Measurements from ENCODE around the gene ATP13A3. TPM values are rescaled to one million over a fixed set of nuclear protein-coding genes. Genes with fewer than 3 reads are reported as not detected.

ATP13A3 gene
- total and polyA plus RNA-seq, 4 donors: 33.6 to 257 (median 56.4) TPM

DNA sequence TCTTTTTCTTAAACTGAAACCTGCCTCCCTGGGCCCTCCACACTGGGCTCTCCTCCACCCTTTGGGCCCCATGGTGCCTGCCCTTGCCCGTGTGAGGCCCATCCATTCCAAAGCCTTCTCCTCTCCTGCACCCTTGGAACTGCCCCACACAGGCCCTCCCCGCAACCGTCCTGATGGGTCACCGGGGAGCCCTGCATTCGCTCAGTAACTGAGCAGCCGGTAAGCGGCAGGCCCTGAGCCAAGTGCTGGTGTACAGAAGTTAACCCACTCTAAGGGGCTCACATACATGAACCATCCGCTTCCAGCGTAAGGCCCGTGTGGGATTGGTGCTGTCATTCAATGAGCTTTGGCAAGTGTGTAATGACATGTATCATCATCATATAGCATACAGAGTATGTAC, 111.9 kb downstream of the ATP13A3 start:
- H3K9me3 ChIP-seq (ENCODE audit: control insufficient read depth in 4 of 4, low read length in 3 of 4): no peaks in the 10 kb centered on the region
- no peak overlapping the region for H3K9ac ChIP-seq (ENCODE audit: low read depth in 1 of 2, low read length in 2 of 2)
- H3K27me3 ChIP-seq (ENCODE audit: control insufficient read depth in 4 of 4, insufficient read depth in 4 of 4, low read length in 3 of 4): peaks cover 0 to 2% (median 0%) of the 10 kb centered on the region in 4 donors
- no peak for DNase-seq (ENCODE audit: low spot score)
- H3K27ac ChIP-seq (ENCODE audit: low read depth in 1 of 2, low read length in 2 of 2): no peak overlapping the region
- WGBS: 92% methylated on average over 10 of the region's 10 CpGs
- H3K4me1 ChIP-seq (ENCODE audit: control insufficient read depth in 4 of 4, insufficient read depth in 4 of 4, low read length in 3 of 4): no peaks in the 10 kb centered on the region
- no peak for TF ChIP-seq FOXA2 (IDR thresholded peaks at IDR 0.05)
- TF ChIP-seq, protein P1, sequence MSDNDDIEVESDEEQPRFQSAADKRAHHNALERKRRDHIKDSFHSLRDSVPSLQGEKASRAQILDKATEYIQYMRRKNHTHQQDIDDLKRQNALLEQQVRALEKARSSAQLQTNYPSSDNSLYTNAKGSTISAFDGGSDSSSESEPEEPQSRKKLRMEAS (IDR thresholded peaks at IDR 0.05): no peak
- no peak for TF ChIP-seq EGR1 (IDR thresholded peaks at IDR 0.05; ENCODE audit: low read depth in 2 of 2)
- no peak for TF ChIP-seq TAF1 (conservative IDR thresholded peaks at IDR 0.05)
- no peak for TF ChIP-seq HNF4G (IDR thresholded peaks at IDR 0.05)
- TF ChIP-seq RXRA (IDR thresholded peaks at IDR 0.05): no peak
- H3K36me3 ChIP-seq (ENCODE audit: control insufficient read depth in 4 of 4, insufficient read depth in 3 of 4, low read depth in 1 of 4, low read length in 3 of 4): no peaks in the 10 kb centered on the region
- H3K4me3 ChIP-seq (ENCODE audit: low read depth in 1 of 3, low read length in 3 of 3): no peak overlapping the region

DNA sequence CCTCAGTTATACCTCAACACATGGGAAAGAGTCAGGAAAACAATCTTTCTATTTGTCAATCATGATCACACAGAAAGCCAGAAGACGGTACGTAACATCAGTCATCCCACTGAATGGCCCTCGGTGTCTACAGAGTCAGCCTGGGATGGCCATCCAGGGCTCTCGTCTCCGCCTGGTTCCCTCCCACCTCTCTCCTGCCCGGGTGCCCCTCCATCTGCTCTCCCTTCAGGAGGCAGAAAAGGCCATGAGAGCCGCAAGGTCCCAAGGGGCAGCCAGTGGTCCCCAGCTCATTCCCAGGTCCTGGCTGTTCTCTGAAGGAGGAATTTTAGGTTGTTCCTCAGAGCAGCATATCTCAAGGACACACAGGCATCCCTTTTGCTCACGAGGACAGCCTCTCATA, 112.9 kb downstream of the ATP13A3 start:
- no peaks in the 10 kb centered on the region for H3K36me3 ChIP-seq (ENCODE audit: control insufficient read depth in 4 of 4, insufficient read depth in 3 of 4, low read depth in 1 of 4, low read length in 3 of 4)
- DNase-seq (ENCODE audit: low spot score): no peak
- H3K4me3 ChIP-seq (ENCODE audit: low read depth in 1 of 3, low read length in 3 of 3): no peak overlapping the region
- no peaks in the 10 kb centered on the region for H3K9me3 ChIP-seq (ENCODE audit: control insufficient read depth in 4 of 4, low read length in 3 of 4)
- no peak overlapping the region for H3K27ac ChIP-seq (ENCODE audit: low read depth in 1 of 2, low read length in 2 of 2)
- H3K27me3 ChIP-seq (ENCODE audit: control insufficient read depth in 4 of 4, insufficient read depth in 4 of 4, low read length in 3 of 4): peaks cover 0 to 3% (median 2%) of the 10 kb centered on the region in 4 donors
- WGBS: 82% methylated on average over 8 of the region's 8 CpGs
- H3K4me1 ChIP-seq (ENCODE audit: control insufficient read depth in 4 of 4, insufficient read depth in 4 of 4, low read length in 3 of 4): peaks cover 0 to 2% (median 0%) of the 10 kb centered on the region in 4 donors
- TF ChIP-seq HNF4A (conservative IDR thresholded peaks at IDR 0.05) (no peak), FOXA2 (IDR thresholded peaks at IDR 0.05) (no peak)
- no peak overlapping the region for H3K9ac ChIP-seq (ENCODE audit: low read depth in 1 of 2, low read length in 2 of 2)

DNA sequence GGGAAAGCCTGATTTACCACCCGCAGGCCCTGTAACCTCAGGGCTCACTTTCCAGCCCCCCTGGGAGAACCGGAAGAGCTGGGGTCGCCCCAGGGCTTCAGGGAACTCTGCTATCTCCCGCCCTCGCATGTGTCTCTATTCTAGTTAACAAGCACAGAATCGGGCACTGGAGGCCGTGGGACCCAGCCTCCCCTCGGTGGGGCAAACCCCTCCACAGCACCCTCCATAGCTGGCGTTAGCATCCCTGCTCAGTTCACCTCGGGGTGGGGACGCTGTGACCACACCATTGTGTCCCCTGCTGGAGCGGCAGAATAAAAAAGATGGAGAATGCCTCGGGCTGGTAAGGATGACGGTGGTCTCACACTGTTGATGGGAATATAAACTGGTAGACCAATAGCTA, 113.8 kb downstream of the ATP13A3 start:
- 89% methylated on average over 14 of the region's 14 CpGs for WGBS
- Histone ChIP-seq H3K27me3 (ENCODE audit: control insufficient read depth in 4 of 4, insufficient read depth in 4 of 4, low read length in 3 of 4) (peaks cover 0 to 4% (median 2%) of the 10 kb centered on the region in 4 donors), H3K4me1 (ENCODE audit: control insufficient read depth in 4 of 4, insufficient read depth in 4 of 4, low read length in 3 of 4) (peaks cover 0 to 2% (median 0%) of the 10 kb centered on the region in 4 donors), H3K9ac (ENCODE audit: low read depth in 1 of 2, low read length in 2 of 2) (no peak overlapping the region), H3K27ac (ENCODE audit: low read depth in 1 of 2, low read length in 2 of 2) (no peak overlapping the region), H3K36me3 (ENCODE audit: control insufficient read depth in 4 of 4, insufficient read depth in 3 of 4, low read depth in 1 of 4, low read length in 3 of 4) (no peaks in the 10 kb centered on the region), H3K9me3 (ENCODE audit: control insufficient read depth in 4 of 4, low read length in 3 of 4) (no peaks in the 10 kb centered on the region), H3K4me3 (ENCODE audit: low read depth in 1 of 3, low read length in 3 of 3) (no peak overlapping the region)
- TF ChIP-seq YY1 (IDR thresholded peaks at IDR 0.05): no peak
- no peak for TF ChIP-seq HNF4A (conservative IDR thresholded peaks at IDR 0.05)
- TF ChIP-seq, protein P2, sequence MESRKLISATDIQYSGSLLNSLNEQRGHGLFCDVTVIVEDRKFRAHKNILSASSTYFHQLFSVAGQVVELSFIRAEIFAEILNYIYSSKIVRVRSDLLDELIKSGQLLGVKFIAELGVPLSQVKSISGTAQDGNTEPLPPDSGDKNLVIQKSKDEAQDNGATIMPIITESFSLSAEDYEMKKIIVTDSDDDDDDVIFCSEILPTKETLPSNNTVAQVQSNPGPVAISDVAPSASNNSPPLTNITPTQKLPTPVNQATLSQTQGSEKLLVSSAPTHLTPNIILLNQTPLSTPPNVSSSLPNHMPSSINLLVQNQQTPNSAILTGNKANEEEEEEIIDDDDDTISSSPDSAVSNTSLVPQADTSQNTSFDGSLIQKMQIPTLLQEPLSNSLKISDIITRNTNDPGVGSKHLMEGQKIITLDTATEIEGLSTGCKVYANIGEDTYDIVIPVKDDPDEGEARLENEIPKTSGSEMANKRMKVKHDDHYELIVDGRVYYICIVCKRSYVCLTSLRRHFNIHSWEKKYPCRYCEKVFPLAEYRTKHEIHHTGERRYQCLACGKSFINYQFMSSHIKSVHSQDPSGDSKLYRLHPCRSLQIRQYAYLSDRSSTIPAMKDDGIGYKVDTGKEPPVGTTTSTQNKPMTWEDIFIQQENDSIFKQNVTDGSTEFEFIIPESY (IDR thresholded peaks at IDR 0.05): no peak
- TF ChIP-seq NR2F2 (IDR thresholded peaks at IDR 0.05): no peak
- TF ChIP-seq, protein P3, sequence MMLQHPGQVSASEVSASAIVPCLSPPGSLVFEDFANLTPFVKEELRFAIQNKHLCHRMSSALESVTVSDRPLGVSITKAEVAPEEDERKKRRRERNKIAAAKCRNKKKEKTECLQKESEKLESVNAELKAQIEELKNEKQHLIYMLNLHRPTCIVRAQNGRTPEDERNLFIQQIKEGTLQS (IDR thresholded peaks at IDR 0.05): no peak
- TF ChIP-seq RXRA (IDR thresholded peaks at IDR 0.05): no peak
- TF ChIP-seq, protein P4, sequence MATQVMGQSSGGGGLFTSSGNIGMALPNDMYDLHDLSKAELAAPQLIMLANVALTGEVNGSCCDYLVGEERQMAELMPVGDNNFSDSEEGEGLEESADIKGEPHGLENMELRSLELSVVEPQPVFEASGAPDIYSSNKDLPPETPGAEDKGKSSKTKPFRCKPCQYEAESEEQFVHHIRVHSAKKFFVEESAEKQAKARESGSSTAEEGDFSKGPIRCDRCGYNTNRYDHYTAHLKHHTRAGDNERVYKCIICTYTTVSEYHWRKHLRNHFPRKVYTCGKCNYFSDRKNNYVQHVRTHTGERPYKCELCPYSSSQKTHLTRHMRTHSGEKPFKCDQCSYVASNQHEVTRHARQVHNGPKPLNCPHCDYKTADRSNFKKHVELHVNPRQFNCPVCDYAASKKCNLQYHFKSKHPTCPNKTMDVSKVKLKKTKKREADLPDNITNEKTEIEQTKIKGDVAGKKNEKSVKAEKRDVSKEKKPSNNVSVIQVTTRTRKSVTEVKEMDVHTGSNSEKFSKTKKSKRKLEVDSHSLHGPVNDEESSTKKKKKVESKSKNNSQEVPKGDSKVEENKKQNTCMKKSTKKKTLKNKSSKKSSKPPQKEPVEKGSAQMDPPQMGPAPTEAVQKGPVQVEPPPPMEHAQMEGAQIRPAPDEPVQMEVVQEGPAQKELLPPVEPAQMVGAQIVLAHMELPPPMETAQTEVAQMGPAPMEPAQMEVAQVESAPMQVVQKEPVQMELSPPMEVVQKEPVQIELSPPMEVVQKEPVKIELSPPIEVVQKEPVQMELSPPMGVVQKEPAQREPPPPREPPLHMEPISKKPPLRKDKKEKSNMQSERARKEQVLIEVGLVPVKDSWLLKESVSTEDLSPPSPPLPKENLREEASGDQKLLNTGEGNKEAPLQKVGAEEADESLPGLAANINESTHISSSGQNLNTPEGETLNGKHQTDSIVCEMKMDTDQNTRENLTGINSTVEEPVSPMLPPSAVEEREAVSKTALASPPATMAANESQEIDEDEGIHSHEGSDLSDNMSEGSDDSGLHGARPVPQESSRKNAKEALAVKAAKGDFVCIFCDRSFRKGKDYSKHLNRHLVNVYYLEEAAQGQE (IDR thresholded peaks at IDR 0.05): no peak
- TF ChIP-seq, protein P1 (IDR thresholded peaks at IDR 0.05): no peak
- no peak for TF ChIP-seq SP1 (IDR thresholded peaks at IDR 0.05)
- TF ChIP-seq RAD21 (IDR thresholded peaks at IDR 0.05): no peak
- DNase-seq (ENCODE audit: low spot score): no peak
